Suprapubic skin (tissue), 4 donors: ENCODE results near the gene RUNX2.

Experiments
- CTCF ChIP-seq, 2 donors: fragments of 200-600 bp in 1 of 2; fragments of 450-650 bp in 1 of 2; sonication (generic) in 1 of 2; IDR thresholded peaks; one replicate each; pipeline ENCODE4 v1.5.1; 2016 to 2019; ENCODE audit warnings: antibody characterized with exemption in 2 of 2, mild to moderate bottlenecking in 1 of 2, moderate library complexity in 1 of 2
- EP300 ChIP-seq: sonication (generic); formaldehyde crosslinking; IDR thresholded peaks from one replicate; pipeline ENCODE4 v1.6.1; 2017; ENCODE audit warnings: antibody characterized with exemption
- POLR2A ChIP-seq, 2 donors: fragments of 450-650 bp; IDR thresholded peaks; one replicate each; pipeline ENCODE4 v1.6.1; 2017; ENCODE audit warnings: antibody characterized with exemption in 2 of 2, mild to moderate bottlenecking in 2 of 2, moderate library complexity in 2 of 2
- POLR2AphosphoS5 ChIP-seq, 3 donors: sonication (generic); formaldehyde crosslinking; IDR thresholded peaks; one replicate each; pipeline ENCODE4 v1.6.1; 2017; ENCODE audit warnings: antibody characterized with exemption in 3 of 3

GRCh38 chr6:45630314-45630713 lies 302.2 kb downstream of the RUNX2 start:
- TF ChIP-seq POLR2AphosphoS5 (IDR thresholded peaks at IDR 0.05), result no peak
- TF ChIP-seq EP300, result no peak
- TF ChIP-seq CTCF (IDR thresholded peaks at IDR 0.05), result no peak
- no peak for TF ChIP-seq POLR2A (IDR thresholded peaks at IDR 0.05)
